Left ventricle myocardium inferior (tissue), 1 donor: ENCODE measurements around the gene CWC22. TPM values are rescaled to one million over a fixed set of nuclear protein-coding genes. Genes with fewer than 3 reads are reported as not detected.

Source experiments
- DNase-seq: peaks from one replicate; pipeline ENCODE4 v3.0.0-alpha.2; 2020
- H3K27ac ChIP-seq: fragments of 200-600 bp; replicated peaks from 2 replicates; pipeline ENCODE4 v1.8.0; 2021
- H3K27me3 ChIP-seq: fragments of 200-600 bp; 2 replicates; pipeline ENCODE4 v1.8.0; 2021; ENCODE audit warnings: low read depth
- H3K36me3 ChIP-seq: fragments of 200-600 bp; 2 replicates; pipeline ENCODE4 v1.8.0; 2021
- H3K4me1 ChIP-seq: fragments of 200-600 bp; 2 replicates; pipeline ENCODE4 v1.8.0; 2021
- H3K4me3 ChIP-seq: fragments of 200-600 bp; 2 replicates; pipeline ENCODE4 v1.8.0; 2021; ENCODE audit warnings: mild to moderate bottlenecking, moderate library complexity
- H3K9me3 ChIP-seq: fragments of 200-600 bp; replicated peaks from 2 replicates; pipeline ENCODE4 v1.8.0; 2021
- intact Hi-C: fragments of 100-400 bp; cut with micrococcal nuclease; formaldehyde crosslinking; loops from one replicate; pipeline ENCODE4 v1.11.0; 2022
- total RNA-seq: library from RNA; stranded (reverse); fragmentation: NEBNext Ultra II Directional; extraction: Animal tissue kit (Norgen Biotek cat#: 25700); gene quantifications from one replicate; pipeline ENCODE4 v1.2.1, GENCODE V29; 2021
- TF ChIP-seq, protein P1 (sequence below): fragments of 200-600 bp; IDR thresholded peaks from 2 replicates; pipeline ENCODE4 v1.8.0; 2021; ENCODE audit warnings: antibody characterized with exemption, mild to moderate bottlenecking, borderline replicate concordance
- donor health status: DM: no; HTN: yes; CAD: no; lungs with severe emphysema.

Gene CWC22
- total RNA-seq, 1 donor from 2014 or later, result 12.0 TPM

DNA sequence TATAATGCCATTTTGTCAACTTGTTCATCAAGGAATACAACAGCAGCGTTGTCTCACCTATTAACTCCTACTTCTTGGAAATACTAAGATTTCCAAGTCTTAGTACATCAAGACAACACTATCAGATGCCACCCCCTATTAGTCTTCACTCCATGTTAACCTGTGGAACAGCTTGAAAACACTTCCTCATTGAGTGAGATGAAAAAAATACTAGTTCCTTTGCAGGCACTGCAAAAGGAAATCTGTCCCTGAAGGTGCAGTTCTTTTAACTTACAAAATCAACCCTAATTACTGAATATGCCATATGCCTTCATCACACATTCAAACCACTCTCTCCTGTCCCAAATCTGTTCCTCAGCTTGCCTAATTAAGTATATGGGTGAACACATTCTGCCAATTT, 4.0 kb downstream of the CWC22 start:
- intact Hi-C loops, result no loop called here
- DNase-seq, result no peak
- no peaks in the 10 kb centered on the region for H3K9me3 ChIP-seq
- H3K27me3 ChIP-seq, result no peaks in the 10 kb centered on the region
- H3K4me3 ChIP-seq, result no peak overlapping the region
- peaks cover 43% of the 10 kb centered on the region for H3K4me1 ChIP-seq
- H3K36me3 ChIP-seq, result no peaks in the 10 kb centered on the region
- TF ChIP-seq, protein P1, sequence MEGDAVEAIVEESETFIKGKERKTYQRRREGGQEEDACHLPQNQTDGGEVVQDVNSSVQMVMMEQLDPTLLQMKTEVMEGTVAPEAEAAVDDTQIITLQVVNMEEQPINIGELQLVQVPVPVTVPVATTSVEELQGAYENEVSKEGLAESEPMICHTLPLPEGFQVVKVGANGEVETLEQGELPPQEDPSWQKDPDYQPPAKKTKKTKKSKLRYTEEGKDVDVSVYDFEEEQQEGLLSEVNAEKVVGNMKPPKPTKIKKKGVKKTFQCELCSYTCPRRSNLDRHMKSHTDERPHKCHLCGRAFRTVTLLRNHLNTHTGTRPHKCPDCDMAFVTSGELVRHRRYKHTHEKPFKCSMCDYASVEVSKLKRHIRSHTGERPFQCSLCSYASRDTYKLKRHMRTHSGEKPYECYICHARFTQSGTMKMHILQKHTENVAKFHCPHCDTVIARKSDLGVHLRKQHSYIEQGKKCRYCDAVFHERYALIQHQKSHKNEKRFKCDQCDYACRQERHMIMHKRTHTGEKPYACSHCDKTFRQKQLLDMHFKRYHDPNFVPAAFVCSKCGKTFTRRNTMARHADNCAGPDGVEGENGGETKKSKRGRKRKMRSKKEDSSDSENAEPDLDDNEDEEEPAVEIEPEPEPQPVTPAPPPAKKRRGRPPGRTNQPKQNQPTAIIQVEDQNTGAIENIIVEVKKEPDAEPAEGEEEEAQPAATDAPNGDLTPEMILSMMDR, result no peak
- H3K27ac ChIP-seq, result no peak overlapping the region

- TF ChIP-seq, protein P1, result no peak
- Histone ChIP-seq H3K9me3 (no peaks in the 10 kb centered on the region), H3K27me3 (no peaks in the 10 kb centered on the region), H3K4me1 (peaks cover 43% of the 10 kb centered on the region), H3K36me3 (no peaks in the 10 kb centered on the region), H3K27ac (no peak overlapping the region), H3K4me3 (no peak overlapping the region)
- intact Hi-C loops, result no loop called here
- DNase-seq, result no peak
These were observed 4.8 kb downstream of the CWC22 start for GRCh38 chr2:180002198-180002770.

DNA sequence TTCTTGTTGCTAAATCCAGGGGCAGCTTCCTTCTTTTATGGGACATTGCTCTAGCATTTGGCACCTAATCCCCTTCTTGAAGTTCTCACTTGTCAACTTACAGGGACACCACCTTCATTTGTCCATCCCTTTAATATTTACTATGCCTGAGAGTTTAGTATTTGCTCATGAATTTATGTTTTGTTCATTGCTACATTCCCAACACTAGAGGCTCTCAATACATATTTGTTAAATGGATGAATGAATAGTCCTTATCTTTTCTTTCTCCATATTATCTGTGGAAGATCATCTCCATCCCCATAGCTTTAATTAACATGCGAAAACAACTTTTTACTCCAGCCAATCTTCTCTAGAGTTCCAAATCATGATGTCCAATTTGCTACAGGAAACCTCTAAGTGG, 5.4 kb downstream of the CWC22 start:
- H3K4me3 ChIP-seq, result no peak overlapping the region
- H3K36me3 ChIP-seq, result no peaks in the 10 kb centered on the region
- TF ChIP-seq, protein P1, result no peak
- no peak overlapping the region for H3K27ac ChIP-seq
- DNase-seq, result no peak
- H3K27me3 ChIP-seq, result no peaks in the 10 kb centered on the region
- intact Hi-C loops, result no loop called here
- H3K4me1 ChIP-seq, result peaks cover 40% of the 10 kb centered on the region
- H3K9me3 ChIP-seq, result no peaks in the 10 kb centered on the region

- DNase-seq, result no peak
- Histone ChIP-seq H3K27ac (no peak overlapping the region), H3K27me3 (no peaks in the 10 kb centered on the region), H3K4me3 (no peak overlapping the region), H3K4me1 (peaks cover 29% of the 10 kb centered on the region), H3K9me3 (no peaks in the 10 kb centered on the region), H3K36me3 (no peaks in the 10 kb centered on the region)
- intact Hi-C loops, result no loop called here
- TF ChIP-seq, protein P1, result no peak
These were observed 6.7 kb downstream of the CWC22 start for GRCh38 chr2:180000434-180000833.

DNA sequence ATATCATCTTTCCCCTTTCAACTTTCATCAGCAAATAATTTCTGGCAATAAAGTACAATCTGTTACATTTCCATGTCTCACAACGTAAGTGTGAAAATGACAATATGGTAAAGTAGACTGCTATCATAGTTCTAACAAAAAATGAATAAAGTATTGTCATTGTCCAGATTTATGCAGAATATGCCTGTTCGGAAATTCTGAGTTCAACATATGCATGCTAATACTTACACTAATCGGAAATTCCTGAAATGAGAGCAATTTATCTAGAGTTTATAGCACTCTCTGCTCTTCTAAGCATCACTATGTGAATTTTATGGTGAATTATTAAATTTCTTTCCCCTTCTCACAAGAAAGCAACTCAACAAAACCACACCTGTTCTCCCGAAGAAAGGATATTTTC, 8.1 kb downstream of the CWC22 start:
- Histone ChIP-seq H3K4me1 (peaks cover 26% of the 10 kb centered on the region), H3K9me3 (no peaks in the 10 kb centered on the region), H3K27me3 (no peaks in the 10 kb centered on the region), H3K4me3 (no peak overlapping the region), H3K27ac (no peak overlapping the region), H3K36me3 (no peaks in the 10 kb centered on the region)
- no peak for DNase-seq
- intact Hi-C loops, result no loop called here
- TF ChIP-seq, protein P1, result no peak
